GM23248 (cell line): ENCODE results near the gene FARP1.

Experiments
- EZH2 ChIP-seq: fragments of 200-600 bp; sonication (generic); IDR thresholded peaks from 2 replicates; pipeline ENCODE4 v1.6.1; 2018; ENCODE audit warnings: antibody characterized with exemption, mild to moderate bottlenecking; ENCODE audit not compliant: insufficient read depth, poor library complexity, severe bottlenecking
- EZH2phosphoT487 ChIP-seq: fragments of 200-600 bp; sonication (generic); IDR thresholded peaks from 2 replicates; pipeline ENCODE4 v1.6.1; 2018; ENCODE audit warnings: antibody characterized with exemption, moderate library complexity, mild to moderate bottlenecking, low read depth; ENCODE audit not compliant: insufficient read depth

DNA sequence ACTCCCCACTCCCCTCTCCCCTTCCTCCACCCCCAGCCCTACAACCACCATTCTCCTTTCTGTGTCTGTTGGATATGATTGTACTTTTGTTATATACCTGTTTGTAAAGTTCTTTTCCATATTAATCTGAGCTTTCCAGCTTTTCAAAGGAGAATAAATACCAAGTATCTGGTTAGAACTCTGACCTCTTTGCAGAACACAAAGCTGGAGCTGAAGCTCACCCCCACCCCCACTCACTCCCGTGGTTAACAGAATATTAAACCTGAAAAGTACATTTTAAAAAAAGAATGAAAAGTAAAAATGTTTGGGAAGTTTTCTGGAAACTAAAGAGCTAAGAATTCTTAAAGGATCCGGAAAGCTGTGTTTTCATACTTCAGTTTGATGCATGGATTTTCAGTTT is 189.3 kb downstream of the FARP1 start:
- TF ChIP-seq EZH2phosphoT487 (no peak), EZH2 (no peak)
